HG03039 (cell line): Measurements from ENCODE around the gene SULT1A2.
"Not testable (repeated sequence)": the region's sequence is repeated elsewhere in the genome, so short reads cannot be mapped to it uniquely, and the experiment has no call there.

Experiments
- ATAC-seq: cut with Tn5 transposase; IDR thresholded peaks from one replicate; pipeline ENCODE4 v1.9.1; 2021; ENCODE audit warnings: mild to moderate bottlenecking, moderate library complexity; ENCODE audit not compliant: unreplicated experiment

The SULT1A2 gene

GRCh38 chr16:28562199-28562598 is 34.7 kb downstream of the SULT1A2 start:
- ATAC-seq: no peak

- ATAC-seq: no peak
Observed at GRCh38 chr16:28561557-28562187, 35.2 kb downstream of the SULT1A2 start.

DNA sequence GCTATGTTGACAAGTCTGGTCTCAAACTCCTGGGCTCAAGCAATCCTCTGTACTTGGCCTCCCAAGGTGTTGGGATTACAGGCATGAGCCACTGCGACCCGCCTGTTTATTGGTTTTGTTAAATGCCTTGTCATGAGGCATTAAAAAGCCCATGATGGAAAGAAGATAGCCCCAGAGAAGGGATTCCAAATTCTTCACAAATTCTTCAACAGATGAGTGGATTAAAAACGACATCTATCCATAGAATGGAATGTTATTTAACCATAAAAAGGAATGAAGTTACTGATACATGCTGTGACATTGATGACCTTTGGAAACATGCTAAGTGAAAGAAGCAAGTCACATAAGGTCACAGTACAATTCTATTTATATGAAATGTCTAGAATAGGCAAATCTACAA is 38.4 kb downstream of the SULT1A2 start:
- no peak for ATAC-seq

- no peak for ATAC-seq
Observed at GRCh38 chr16:28556914-28557320, 39.9 kb downstream of the SULT1A2 start.

DNA sequence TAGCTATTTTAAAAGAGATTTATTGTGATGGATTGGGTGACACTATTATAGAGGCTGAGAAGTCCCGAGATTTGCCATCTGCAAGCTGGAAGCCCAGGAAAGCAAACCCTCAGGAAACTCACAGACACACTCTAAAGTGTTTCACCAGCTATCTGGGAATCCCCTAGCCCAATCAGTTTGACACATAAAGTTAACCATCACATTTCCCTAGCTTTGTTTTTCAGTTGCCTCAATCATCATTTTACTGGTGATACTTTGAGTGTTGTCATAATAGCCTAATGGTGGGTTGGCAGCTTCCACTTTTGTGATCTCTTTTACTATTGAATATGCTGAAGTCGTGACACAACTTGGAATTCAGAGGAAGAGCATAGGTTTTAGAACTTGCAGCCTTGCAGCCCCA is 41.3 kb downstream of the SULT1A2 start:
- ATAC-seq: no peak

DNA sequence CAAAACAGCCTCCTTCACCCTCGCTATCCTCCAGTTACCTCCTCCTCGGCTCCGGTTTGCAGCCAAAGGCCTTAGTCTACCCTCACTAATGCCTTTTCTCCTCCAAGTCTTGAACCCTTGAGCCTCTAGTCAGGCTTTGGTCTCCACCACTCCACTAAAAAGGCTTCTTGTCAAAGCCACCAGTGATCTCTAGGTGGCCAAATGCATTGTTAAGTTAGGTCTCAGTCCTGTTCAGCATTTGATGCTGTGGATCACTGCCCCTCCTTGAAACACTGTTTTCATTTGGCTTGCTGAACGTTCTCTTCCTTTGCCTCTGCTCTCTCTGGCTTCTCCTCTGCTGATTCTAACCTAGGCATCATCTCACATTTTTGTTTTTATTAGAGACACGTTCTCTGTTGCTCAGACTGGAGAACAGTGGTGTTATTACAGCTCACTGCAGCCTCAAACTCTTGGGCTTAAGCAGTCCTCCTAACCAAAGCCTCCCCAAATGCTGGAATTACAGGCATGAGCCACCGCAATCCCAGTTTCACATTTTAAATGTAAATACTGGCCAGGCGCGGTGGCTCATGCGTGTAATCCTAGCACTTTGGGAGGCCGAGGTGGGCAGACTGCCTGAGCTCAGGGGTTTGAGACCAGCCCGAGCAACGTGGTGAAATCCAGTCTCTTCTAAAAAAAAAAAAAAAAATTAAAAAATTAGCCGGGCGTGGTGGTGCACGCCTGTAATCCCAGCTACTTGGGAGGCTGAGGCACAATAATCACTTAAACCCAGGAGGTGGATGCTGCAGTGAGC is 42.0 kb downstream of the SULT1A2 start:
- no peak for ATAC-seq

DNA sequence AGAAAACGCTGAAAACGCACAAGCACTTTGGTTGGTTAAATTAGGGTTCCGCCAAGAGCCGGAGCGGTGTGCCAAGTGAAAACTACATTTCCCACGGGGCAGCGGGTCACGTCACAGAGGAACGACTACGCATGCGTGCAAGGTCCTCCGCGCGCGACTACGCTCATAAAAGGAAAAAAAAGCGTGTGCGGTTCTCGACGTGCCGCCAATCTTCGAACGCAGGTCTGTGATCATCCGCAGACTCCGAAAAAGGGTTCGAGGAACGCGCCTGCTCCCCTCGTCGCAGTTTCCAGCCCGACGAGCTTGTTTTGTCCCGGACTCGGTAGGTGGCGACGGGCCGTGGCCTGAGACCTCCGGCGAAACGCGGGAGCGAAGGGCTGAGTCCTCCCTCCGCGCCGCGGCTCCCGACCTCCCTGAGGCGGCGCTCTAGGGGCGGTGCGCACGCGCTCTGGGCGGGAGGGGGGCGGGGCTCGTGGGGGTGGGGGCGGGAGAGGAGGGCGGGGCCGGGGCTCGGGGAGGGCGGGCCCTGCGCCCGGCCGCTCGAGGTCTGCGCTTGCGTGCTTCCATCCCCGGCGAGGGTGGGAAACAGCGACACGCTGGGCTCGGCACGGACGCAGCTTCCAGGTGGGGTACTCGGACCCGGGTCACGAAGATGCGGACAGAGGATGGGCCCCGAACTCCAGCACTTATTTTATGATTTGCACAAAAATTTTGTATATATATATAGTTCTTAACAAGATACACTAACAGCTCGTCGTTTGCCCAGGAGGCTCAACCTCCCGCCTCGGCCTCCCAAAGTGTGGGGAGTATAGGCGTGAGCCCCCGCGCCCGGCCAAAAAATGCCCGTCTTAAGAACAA is 42.8 kb downstream of the SULT1A2 start, which contains the start of gene SGF29:
TSS of gene SGF29 (plus strand) at position 145 of the 858 bp plus-strand sequence. CDS start 27,150 bp downstream, outside the sequence.
- ATAC-seq: peak; percentile 66

- ATAC-seq: no peak
Observed at GRCh38 chr16:28549301-28549899, 47.5 kb downstream of the SULT1A2 start.

DNA sequence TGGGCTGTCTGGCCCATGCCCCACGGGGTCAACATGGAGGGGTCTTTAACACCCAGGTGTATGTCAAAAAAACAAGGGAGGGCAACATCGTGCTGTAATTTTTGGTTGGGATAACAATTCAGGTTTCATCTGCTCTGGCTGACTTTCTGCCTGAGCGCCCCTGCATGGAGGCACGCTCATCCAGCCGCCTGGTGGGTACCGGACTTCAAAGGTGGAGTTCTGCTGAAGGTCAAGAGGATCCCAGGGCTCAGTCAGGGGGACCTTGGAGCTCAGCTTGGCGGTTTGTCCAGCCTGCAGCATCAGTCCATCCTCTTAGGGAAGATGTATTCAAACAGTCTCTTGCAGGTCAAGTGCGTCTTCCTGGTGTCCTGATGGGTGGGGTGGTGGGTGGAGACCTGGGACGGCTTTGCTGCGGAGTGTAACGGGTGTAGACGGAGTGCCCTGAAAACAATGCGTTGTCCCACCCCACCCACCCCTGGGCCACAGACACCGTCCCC is 48.5 kb downstream of the SULT1A2 start:
- no peak for ATAC-seq

DNA sequence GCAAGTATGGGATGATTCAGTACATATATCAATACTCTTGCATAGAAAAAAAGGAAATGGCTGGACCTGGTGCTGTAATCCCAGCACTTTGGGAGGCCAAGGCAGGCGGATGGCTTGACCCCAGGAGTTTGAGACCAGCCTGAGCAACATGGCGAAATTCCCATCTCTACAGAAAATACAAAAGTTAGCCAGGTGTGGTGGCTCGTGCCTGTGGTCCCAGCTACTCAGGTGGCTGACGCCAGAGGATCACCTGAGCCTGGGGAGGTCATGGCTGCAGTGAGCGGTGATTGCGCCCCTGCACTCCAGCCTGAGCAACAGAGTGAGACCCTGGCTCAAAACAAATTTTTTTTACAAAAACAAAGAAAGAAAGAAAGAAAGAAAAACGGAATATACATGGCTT is 50.2 kb downstream of the SULT1A2 start:
- no peak for ATAC-seq

DNA sequence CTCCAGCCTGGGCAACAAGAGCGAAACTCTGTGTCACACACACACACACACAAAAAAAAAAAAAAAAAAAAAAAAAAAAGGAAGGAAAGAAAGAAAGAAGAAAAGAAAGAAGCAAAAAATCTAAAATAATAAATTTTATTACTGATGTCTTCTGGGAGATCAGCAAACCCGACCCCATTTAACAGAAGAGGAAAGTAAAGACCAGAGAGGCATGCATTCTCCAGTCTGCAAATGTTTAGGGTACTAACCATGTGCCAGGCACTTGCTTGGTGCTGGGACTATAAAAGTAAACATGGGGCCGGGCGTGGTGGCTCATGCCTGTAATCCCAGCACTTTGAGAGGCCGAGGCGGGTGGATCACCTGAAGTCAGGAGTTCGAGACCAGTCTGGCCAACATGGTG is 50.9 kb downstream of the SULT1A2 start:
- ATAC-seq: not testable (repeated sequence)

DNA sequence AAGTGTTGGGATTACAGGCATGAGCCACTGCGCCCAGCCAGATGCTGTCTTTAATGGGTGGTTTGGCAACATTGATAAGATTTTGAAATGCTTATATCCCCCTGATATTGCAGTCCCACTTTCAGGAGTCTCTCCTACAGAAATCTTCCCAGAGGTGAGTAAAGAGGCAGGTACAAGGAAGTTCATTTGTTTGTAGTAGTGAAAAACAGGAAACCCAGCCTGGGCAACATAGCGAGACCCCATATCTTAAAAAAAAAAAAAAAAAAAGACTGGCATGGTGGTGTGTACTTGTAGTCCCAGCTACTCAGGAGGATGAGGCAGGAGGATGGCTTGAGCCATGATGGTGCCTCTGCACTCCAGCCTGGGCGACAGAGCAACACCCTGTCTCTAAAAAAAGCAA is 51.9 kb downstream of the SULT1A2 start:
- no peak for ATAC-seq

DNA sequence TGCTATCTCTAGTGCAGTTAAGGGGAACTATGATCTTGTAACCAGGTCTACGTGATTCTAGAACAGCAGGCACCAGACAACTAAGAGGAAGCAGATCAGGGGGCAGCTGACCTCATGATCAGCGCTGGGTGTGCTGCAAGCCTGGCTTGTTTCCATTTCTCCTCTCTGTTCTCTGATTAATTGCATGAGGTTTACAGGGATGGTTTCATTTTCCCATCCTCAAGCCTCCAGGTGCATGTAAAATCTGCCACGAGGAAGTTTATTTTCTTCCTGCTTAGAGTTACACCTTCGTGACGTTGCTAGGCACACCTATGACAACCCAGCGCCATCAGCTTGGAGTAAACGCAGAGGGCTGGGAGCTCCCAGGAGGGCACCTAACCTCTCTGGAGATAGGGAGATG is 53.8 kb downstream of the SULT1A2 start:
- ATAC-seq: no peak

GRCh38 chr16:28542646-28543045 is 54.2 kb downstream of the SULT1A2 start:
- ATAC-seq: no peak
